KMS-11 (cell line): ENCODE data around the gene SLC30A10.
"Not testable (repeated sequence)": the region's sequence is repeated elsewhere in the genome, so short reads cannot be mapped to it uniquely, and the experiment has no call there.

Experiments used
- H2AFZ ChIP-seq: fragments of 200-600 bp; sonication (generic); 2 replicates; pipeline ENCODE4 v1.6.1; 2016; ENCODE audit warnings: antibody characterized with exemption, mixed run types, low read depth
- H3K27ac ChIP-seq: fragments of 200-600 bp; sonication (generic); 2 replicates; pipeline ENCODE4 v1.6.1; 2016; ENCODE audit warnings: mild to moderate bottlenecking, mixed run types
- H3K27me3 ChIP-seq: fragments of 200-600 bp; sonication (generic); 2 replicates; pipeline ENCODE4 v1.6.1; 2017; ENCODE audit warnings: mild to moderate bottlenecking, low read depth, mixed run types, moderate library complexity; ENCODE audit not compliant: insufficient read depth
- H3K36me3 ChIP-seq: fragments of 200-600 bp; sonication (generic); 2 replicates; pipeline ENCODE4 v1.6.1; 2017; ENCODE audit warnings: mild to moderate bottlenecking, mixed run types; ENCODE audit not compliant: insufficient read depth
- H3K4me1 ChIP-seq: fragments of 200-600 bp; sonication (generic); 2 replicates; pipeline ENCODE4 v1.6.1; 2016; ENCODE audit warnings: mild to moderate bottlenecking, low read depth, mixed run types; ENCODE audit not compliant: poor library complexity, severe bottlenecking
- H3K4me2 ChIP-seq: fragments of 200-600 bp; sonication (generic); 2 replicates; pipeline ENCODE4 v1.7.0; 2016; ENCODE audit warnings: mild to moderate bottlenecking, mixed run types
- H3K4me3 ChIP-seq: fragments of 200-600 bp; sonication (generic); IDR thresholded peaks from 2 replicates; pipeline ENCODE4 v1.6.1; 2017; ENCODE audit warnings: low read depth, low read length, mixed read lengths; ENCODE audit not compliant: insufficient read depth
- H3K79me2 ChIP-seq: fragments of 200-600 bp; sonication (generic); 2 replicates; pipeline ENCODE4 v1.6.1; 2016; ENCODE audit warnings: low read depth, mixed run types; ENCODE audit not compliant: insufficient read depth
- H3K9ac ChIP-seq: fragments of 200-600 bp; sonication (generic); 2 replicates; pipeline ENCODE4 v1.6.1; 2016; ENCODE audit warnings: mild to moderate bottlenecking, mixed run types
- H4K20me1 ChIP-seq: fragments of 200-600 bp; sonication (generic); 2 replicates; pipeline ENCODE4 v1.6.1; 2016; ENCODE audit warnings: mild to moderate bottlenecking, mixed run types; ENCODE audit not compliant: insufficient read depth
- CTCF ChIP-seq: fragments of 200-600 bp; sonication (generic); conservative IDR thresholded peaks from 2 replicates; pipeline ENCODE4 v1.6.1; 2017; ENCODE audit warnings: low read depth, mild to moderate bottlenecking, antibody characterized with exemption, low read length, moderate library complexity, mixed read lengths

SLC30A10 gene

GRCh38 chr1:219945795-219946194 lies 17.4 kb upstream of the SLC30A10 start:
- H3K4me2 ChIP-seq = no peak overlapping the region

GRCh38 chr1:219941179-219942118 lies 13.1 kb upstream of the SLC30A10 start:
- Histone ChIP-seq H3K4me3 (no peak overlapping the region), H3K4me2 (no peak overlapping the region), H3K36me3 (no peaks in the 10 kb centered on the region), H2AFZ (no peak overlapping the region), H3K9ac (no peak overlapping the region), H3K27ac (no peak overlapping the region), H3K27me3 (no peaks in the 10 kb centered on the region), H3K4me1 (peaks cover 9% of the 10 kb centered on the region), H4K20me1 (no peaks in the 10 kb centered on the region), H3K79me2 (no peaks in the 10 kb centered on the region)
- no peak for TF ChIP-seq CTCF

More at GRCh38 chr1:219945795-219946194, 17.4 kb upstream of the SLC30A10 start:
- no peak for TF ChIP-seq CTCF
- no peaks in the 10 kb centered on the region for H4K20me1 ChIP-seq
- no peak overlapping the region for H3K9ac ChIP-seq
- H3K27ac ChIP-seq = no peak overlapping the region
- no peaks in the 10 kb centered on the region for H3K27me3 ChIP-seq
- no peak overlapping the region for H3K4me3 ChIP-seq
- H3K79me2 ChIP-seq = no peaks in the 10 kb centered on the region
- peaks cover 9% of the 10 kb centered on the region for H3K4me1 ChIP-seq
- no peak overlapping the region for H2AFZ ChIP-seq
- no peaks in the 10 kb centered on the region for H3K36me3 ChIP-seq

GRCh38 chr1:219940707-219941106 lies 12.3 kb upstream of the SLC30A10 start:
- Histone ChIP-seq H3K27ac (no peak overlapping the region), H3K4me2 (no peak overlapping the region), H3K27me3 (no peaks in the 10 kb centered on the region), H2AFZ (no peak overlapping the region), H3K79me2 (no peaks in the 10 kb centered on the region), H3K4me1 (peaks cover 4% of the 10 kb centered on the region), H3K9ac (no peak overlapping the region), H3K36me3 (no peaks in the 10 kb centered on the region), H3K4me3 (no peak overlapping the region), H4K20me1 (no peaks in the 10 kb centered on the region)
- TF ChIP-seq CTCF = no peak

- Histone ChIP-seq H3K9ac (no peak overlapping the region), H4K20me1 (no peaks in the 10 kb centered on the region), H3K36me3 (no peaks in the 10 kb centered on the region), H3K27me3 (no peaks in the 10 kb centered on the region), H2AFZ (no peak overlapping the region), H3K27ac (no peak overlapping the region), H3K4me3 (no peak overlapping the region), H3K79me2 (no peaks in the 10 kb centered on the region), H3K4me2 (no peak overlapping the region), H3K4me1 (no peaks in the 10 kb centered on the region)
- TF ChIP-seq CTCF = no peak
Measured at GRCh38 chr1:219938706-219939105, 10.3 kb upstream of the SLC30A10 start.

- not testable (repeated sequence) for H4K20me1 ChIP-seq, H3K27ac ChIP-seq, H3K4me3 ChIP-seq, H2AFZ ChIP-seq, H3K36me3 ChIP-seq, H3K4me1 ChIP-seq, H3K4me2 ChIP-seq, H3K27me3 ChIP-seq, H3K9ac ChIP-seq, H3K79me2 ChIP-seq
Measured at GRCh38 chr1:219933763-219934162, 5.4 kb upstream of the SLC30A10 start.
